Measurements from ENCODE around the gene MAP3K21. TPM values are rescaled to one million over a fixed set of nuclear protein-coding genes. Genes with fewer than 3 reads are reported as not detected.

The MAP3K21 gene
- total RNA-seq, 1 donor from 2014 or later, result 4.7 TPM

GRCh38 chr1:233386336-233386735, 58.8 kb downstream of the MAP3K21 start:
- ATAC-seq (peak; percentile 51), DNase-seq (ENCODE audit: low spot score) (no peak)

DNA sequence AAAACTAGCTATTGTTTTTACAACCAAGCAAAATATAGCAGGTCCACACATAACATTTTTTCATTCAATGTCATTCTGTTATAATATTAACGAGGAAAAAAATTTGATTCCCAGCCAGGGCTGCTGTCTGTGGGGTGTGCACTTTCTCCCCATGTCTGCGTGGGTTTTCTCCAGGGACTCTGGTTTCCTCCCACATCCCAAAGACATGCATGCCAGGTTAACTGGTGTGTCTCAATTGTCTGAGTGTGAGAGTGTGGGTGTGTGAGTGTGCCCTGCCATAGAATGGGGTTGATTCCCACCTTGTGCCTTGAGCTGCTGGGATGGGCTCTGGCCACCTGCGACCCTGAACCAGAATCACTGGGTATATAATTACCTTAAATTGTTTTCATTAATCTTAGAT, 60.1 kb downstream of the MAP3K21 start:
- DNase-seq (ENCODE audit: low spot score) (no peak), ATAC-seq (no peak)

- ATAC-seq, result no peak
- DNase-seq (ENCODE audit: low spot score), result no peak
These were observed 61.6 kb downstream of the MAP3K21 start for GRCh38 chr1:233389169-233389568.

GRCh38 chr1:233389893-233390292, 62.4 kb downstream of the MAP3K21 start:
- no peak for ATAC-seq
- DNase-seq (ENCODE audit: low spot score), result no peak

- ATAC-seq (no peak), DNase-seq (ENCODE audit: low spot score) (no peak)
These were observed 63.6 kb downstream of the MAP3K21 start for GRCh38 chr1:233390842-233391737.

DNA sequence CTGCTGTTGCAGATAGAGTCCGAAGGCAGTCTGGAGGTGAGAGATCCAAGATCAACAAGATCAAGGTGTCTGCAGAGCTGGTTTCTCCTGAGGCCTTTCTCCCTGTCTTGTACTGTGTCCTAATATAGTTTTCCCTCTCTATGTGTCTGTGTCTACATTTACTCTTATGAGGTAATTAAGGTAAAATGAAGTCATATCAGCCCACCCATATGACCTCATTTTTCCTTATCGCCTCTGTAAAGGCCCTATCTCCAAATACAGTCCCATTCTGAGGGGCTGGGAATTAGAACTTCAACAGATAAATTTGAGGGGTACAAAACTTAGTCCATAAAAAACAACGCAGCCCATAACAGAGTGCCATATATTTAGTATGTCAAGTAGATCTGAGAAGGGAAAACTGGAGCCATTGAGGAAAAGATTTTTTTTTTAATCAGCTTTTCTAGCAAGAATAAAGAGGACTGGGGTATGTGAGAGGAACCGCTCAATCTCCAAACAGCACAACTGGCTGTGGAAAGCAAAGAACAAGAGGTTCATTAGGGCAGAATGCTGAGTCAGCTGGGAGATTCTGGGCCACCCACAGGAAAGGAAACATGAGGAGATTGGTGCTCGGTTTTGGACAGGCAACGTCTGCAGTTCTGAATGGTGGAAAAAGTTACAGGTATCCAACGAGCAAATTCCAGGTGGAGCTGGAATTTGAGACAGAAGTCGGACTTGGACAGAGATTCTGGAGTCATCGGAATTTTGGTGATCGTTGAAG, 65.7 kb downstream of the MAP3K21 start:
- ATAC-seq, result peak; percentile 55

DNA sequence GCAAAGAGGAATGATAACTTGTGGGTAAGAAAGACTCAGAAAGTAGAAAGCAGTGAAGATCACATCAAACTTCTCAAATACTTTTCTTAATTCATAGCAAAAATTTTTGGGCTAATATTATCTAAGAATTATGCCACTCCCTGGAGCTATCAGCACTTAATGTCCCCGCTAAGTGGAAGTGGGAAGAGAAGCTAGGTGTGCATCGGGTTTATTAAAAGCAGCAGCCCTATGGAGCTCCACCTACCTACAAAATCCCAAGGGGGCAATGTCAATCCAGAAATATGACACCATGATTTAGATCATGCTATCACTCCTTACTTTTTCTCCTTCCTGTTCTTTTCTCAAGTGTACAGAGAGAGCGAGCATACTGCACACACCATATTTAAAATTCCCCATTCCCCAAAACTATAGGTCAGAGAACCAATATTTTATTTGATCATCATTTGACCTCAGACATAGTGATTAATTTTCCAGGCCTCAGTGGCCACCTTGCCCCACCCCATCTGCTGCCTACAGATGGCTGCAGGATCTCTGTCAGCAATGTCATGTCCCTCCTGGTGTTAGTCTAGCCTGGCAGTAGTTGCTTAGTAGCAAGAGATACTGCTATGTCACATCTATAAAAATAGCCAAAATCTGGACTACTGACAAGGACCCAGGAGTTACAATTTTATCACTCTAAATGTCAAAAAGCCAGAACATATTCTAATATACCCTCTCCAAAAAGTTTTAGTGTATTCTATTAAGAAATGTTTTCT, 66.6 kb downstream of the MAP3K21 start:
- no peak for DNase-seq (ENCODE audit: low spot score)
- ATAC-seq, result no peak

More for the DNA sequence above, 65.7 kb downstream of the MAP3K21 start:
- no peak for DNase-seq (ENCODE audit: low spot score)

GRCh38 chr1:233394860-233395717, 67.6 kb downstream of the MAP3K21 start:
- DNase-seq (ENCODE audit: low spot score), result no peak
- peak; percentile 97 for ATAC-seq

DNA sequence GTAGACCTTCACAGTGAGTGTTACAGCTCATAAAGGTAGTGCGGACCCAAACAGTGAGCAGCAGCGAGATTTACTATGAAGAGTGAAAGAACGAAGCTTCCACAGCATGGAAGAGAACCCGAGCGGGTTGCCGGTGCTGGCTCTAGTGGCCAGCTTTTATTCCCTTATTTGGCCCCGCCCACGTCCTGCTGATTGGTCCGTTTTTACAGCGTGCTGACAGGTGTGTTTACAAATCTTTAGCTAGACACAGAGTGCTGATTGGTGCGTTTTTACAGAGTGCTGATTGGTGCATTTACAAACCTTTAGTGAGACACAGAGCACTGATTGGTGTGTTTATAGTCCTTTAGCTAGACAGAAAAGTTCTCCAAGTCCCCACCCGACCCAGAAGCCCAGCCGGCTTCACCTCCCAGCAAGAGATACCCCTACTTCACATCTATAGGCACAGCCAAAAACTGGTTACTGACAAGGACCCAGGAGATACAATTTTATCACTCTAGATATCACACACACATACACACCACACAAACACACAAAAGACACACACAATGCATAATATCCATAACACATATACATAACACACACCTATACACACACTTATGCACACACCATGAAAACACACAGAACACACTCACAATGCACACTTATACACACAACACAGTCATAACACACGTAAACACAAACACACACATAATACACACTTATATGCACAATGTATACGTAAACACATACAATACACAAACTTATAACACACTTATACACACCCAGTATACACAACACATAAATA, 68.5 kb downstream of the MAP3K21 start:
- ATAC-seq (no peak), DNase-seq (ENCODE audit: low spot score) (no peak)

GRCh38 chr1:233406339-233406960, 78.9 kb downstream of the MAP3K21 start:
- ATAC-seq, result no peak
- no peak for DNase-seq (ENCODE audit: low spot score)

GRCh38 chr1:233406994-233407631, 79.6 kb downstream of the MAP3K21 start:
- DNase-seq (ENCODE audit: low spot score) (no peak), ATAC-seq (no peak)

DNA sequence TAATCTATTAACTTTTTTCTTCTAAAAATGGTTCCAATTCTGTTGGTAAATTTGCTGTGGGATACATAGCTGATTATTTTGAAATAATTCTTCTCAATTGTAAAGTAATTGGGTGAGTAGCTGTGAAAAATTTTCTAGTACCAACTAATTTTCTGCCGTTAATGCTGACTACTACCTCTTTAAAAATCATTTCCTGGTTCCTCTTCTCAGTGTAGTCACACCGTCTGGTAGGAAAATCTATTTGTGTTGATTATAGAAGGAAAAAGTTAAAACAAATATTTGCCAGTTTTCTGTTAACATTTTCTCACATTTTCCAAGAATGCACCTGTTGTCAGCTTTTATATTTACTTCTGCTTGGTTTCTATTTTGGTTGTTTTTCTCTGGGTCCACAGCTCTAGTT, 82.0 kb downstream of the MAP3K21 start:
- ATAC-seq, result no peak

DNA sequence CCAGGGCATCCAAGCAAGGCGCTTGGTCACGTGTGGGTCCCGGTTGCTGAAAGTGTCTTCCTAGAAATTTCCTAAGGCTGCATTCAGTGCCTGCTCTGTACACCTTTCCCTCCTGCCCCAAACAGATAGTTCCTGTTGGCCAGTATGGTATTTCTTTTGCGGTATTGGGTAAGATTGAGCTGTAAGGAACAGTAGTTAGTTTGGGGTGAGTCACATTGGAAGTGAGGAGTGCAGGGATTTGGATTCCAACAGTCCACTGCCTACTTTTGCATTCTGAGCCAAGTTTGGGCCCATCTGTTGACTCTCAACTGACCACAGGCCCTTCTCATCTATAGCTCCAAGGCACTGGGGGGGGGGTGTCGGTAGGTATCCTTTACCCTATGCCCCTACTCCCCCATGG, 83.4 kb downstream of the MAP3K21 start:
- DNase-seq (ENCODE audit: low spot score) (no peak), ATAC-seq (no peak)

More for the DNA sequence above, 82.0 kb downstream of the MAP3K21 start:
- no peak for DNase-seq (ENCODE audit: low spot score)

- no peak for DNase-seq (ENCODE audit: low spot score)
- no peak for ATAC-seq
These were observed 85.3 kb downstream of the MAP3K21 start for GRCh38 chr1:233412812-233413211.

DNA sequence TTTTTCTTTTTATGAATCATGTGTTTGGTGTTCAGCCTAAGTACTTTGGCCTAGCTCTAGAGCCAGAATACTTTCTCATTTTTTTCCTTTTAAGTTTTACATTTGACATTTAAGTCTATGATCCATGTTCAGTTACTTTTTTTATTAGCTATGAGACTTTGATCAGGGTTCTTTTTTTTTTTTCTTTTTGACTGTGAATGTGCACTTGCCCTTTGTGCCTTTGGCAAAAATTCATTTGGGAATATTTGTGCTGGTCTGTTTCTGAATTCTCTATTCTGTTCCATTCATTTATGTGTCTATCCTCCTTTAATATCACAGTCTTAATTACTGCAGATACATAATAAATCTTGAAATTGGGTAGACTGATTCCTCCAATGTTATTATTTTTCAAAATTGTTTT, 93.8 kb downstream of the MAP3K21 start:
- DNase-seq (ENCODE audit: low spot score) (no peak), ATAC-seq (peak; percentile 75)

DNA sequence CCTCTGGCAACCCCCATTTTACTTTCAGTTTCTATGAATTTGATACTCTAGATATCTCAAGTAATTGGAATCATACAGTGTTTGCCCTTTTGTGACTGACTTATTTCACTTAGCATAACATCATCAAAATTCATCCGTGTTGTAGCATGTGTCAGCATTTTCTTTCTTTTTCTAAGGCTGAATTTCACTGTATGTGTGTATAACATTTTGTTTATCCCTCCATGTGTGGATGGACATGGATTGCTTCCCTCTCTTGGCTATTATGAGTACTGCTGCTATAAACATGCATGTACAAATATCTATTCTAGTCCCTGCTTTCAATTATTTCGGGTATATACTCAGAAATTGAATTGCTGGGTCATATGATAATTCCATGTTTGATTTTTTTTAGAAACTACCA, 97.3 kb downstream of the MAP3K21 start:
- DNase-seq (ENCODE audit: low spot score) (no peak), ATAC-seq (peak; percentile 82)

- DNase-seq (ENCODE audit: low spot score), result no peak
- ATAC-seq, result no peak
These were observed 100.4 kb downstream of the MAP3K21 start for GRCh38 chr1:233427907-233428306.

- DNase-seq (ENCODE audit: low spot score) (no peak), ATAC-seq (no peak)
These were observed 104.4 kb downstream of the MAP3K21 start for GRCh38 chr1:233431753-233432403.
